Upper lobe of left lung (tissue), 4 donors: ENCODE data around the gene LZTS2.

Source experiments
- POLR2AphosphoS5 ChIP-seq, 2 donors: sonication (generic); formaldehyde crosslinking; IDR thresholded peaks; one replicate each; pipeline ENCODE4 v1.5.1; 2017; ENCODE audit warnings: antibody characterized with exemption in 2 of 2
- TF ChIP-seq, protein P1 (sequence below), 6 experiments: fragments of 450-650 bp in 4 of 6; fragments of 200-600 bp in 2 of 6; sonication (generic) in 2 of 6; IDR thresholded peaks; one replicate each; pipeline ENCODE4 v1.5.1; 2016 to 2019; ENCODE audit warnings: antibody characterized with exemption in 6 of 6

DNA sequence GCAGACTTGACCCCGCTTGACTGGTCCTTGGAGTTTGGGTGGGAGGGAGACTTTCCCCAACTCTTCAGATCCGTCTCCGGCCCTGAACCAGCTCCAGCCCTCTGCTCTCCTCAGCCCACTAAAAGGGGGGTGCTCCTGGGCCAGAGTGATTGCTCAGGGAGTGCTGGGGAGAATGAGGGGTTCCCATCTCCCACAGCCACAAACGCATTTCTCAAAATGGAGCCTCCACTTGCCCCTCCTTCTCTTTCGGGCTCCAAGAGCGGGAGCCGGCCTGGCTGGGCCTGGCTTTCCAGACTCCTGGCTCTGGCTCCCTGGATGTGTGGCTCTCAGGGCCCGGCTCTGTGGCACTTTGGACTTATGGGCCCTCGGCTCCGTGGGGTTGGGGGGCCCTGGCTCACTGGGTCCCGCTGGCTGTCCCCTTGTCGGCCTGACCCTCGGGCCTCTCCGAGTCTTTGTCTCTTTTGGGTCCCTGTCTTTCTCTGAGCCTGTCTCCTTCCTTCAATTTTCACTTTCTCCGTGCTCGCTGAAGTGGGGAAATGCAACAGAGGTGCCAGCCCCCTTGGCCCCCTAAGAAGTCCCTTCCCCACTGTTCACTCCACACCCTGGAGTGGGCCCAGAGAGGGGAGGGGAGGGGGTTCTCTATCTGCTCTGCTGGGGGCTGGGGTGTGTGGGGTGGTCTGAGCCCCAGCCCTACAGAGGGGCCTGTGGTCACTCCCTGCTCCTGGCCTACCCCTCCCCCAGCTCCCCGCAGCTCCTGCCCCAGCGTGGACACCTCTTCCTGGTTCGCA is 713 bp downstream of the LZTS2 start:
- TF ChIP-seq, protein P1, sequence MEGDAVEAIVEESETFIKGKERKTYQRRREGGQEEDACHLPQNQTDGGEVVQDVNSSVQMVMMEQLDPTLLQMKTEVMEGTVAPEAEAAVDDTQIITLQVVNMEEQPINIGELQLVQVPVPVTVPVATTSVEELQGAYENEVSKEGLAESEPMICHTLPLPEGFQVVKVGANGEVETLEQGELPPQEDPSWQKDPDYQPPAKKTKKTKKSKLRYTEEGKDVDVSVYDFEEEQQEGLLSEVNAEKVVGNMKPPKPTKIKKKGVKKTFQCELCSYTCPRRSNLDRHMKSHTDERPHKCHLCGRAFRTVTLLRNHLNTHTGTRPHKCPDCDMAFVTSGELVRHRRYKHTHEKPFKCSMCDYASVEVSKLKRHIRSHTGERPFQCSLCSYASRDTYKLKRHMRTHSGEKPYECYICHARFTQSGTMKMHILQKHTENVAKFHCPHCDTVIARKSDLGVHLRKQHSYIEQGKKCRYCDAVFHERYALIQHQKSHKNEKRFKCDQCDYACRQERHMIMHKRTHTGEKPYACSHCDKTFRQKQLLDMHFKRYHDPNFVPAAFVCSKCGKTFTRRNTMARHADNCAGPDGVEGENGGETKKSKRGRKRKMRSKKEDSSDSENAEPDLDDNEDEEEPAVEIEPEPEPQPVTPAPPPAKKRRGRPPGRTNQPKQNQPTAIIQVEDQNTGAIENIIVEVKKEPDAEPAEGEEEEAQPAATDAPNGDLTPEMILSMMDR (IDR thresholded peaks at IDR 0.05): no peak
- no peak for TF ChIP-seq POLR2AphosphoS5 (IDR thresholded peaks at IDR 0.05)
